Dedifferentiated amniotic fluid mesenchymal stem cell (primary cell): ENCODE measurements around the gene RAET1G.
"Not testable (repeated sequence)": the region's sequence is repeated elsewhere in the genome, so short reads cannot be mapped to it uniquely, and the experiment has no call there.

Source experiments
- DNase-seq: peaks from one replicate; pipeline ENCODE4 v3.0.0-alpha.2; 2016; ENCODE audit errors: extremely low spot score

The RAET1G gene

DNA sequence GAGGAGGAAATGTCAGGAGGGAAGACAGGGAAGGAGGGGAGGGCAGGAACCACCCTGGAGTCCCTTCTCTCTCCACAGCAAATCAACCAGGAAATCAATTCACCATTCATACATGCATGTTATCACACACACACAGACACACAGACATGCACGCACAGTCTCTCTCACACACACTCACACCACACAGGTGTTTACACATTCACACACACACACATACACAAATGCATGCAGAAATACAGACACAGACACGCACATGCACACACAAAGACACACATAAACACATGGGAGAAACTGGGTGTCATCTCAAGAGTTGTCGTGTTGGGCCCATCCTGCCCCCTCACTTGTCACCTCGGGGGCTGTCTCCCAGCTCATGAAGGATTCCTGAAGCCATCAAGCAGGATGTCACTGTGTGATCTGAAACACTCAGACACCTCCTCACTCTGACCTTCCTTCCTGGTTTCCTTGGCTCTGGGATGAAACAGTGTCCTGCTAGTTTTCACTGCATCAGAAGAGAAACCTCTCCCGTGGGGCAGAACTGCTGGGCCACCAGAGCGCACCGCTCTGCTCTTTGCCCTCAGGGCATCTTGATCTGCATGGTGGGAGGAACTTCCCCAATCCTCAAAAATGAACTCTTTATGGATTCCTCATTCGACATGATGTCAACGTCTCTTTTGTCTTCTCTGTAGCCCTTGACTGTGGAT, 9.2 kb downstream of the RAET1G start:
- DNase-seq, result no peak

DNA sequence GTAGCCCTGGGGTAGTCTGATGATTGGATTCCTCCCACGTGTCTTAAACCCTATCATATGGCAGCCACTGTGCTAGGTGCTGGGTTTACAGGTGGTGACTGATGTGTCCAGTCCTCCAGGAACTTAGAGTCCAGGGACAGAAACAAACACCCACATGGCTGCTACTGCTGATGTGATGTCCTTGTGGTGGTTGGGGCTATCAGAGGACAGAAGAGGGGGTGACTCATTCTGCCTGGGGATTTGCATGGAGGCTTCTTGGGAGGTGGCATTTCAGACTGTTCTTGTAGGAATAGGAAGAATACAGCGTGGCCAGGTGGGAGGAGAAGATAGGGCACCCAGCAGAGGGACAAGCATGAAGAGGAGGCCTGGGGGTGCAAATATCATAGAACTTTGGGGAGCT, 9.8 kb downstream of the RAET1G start:
- no peak for DNase-seq

DNA sequence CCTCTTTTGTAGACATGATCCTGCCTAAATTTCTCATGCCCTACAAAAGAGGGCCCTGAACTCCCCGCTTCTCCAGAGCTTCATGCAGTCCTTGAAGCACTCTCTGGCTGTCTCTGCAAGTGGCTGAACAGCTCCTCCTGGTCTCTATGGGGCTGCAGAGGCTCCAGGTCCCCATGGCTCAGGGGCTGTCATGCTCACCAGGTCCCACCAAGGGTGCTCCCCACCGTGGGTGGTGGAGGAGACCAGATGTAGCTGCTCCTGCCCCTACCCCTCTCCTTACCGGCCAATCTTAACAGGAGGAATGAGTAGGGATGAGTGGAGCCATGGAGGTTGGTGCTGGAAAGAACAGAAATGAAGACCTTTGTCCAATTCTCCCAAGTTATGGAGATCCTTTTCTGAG, 10.2 kb downstream of the RAET1G start:
- not testable (repeated sequence) for DNase-seq

DNA sequence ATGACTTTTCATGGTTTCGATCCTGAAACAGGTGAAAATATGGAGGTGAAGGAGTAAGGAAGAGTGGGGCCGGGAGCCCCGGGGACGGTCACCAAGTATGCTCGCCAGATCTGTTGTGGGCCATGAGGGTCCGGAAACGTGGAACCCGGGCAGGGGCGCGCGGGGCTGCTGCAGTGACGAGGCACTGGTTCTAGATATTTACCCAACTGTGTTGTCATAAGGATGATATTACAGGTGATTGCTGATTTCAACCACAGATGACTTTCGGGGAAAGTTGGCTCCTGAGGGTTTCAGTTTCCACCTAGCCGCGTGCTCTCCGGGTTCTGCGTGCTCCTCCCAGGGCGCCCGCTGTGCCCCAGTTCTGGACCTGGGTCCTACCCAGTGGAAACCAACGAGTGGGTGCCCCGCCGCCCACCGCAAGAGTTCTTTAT, 12.2 kb downstream of the RAET1G start:
- DNase-seq, result no peak

DNA sequence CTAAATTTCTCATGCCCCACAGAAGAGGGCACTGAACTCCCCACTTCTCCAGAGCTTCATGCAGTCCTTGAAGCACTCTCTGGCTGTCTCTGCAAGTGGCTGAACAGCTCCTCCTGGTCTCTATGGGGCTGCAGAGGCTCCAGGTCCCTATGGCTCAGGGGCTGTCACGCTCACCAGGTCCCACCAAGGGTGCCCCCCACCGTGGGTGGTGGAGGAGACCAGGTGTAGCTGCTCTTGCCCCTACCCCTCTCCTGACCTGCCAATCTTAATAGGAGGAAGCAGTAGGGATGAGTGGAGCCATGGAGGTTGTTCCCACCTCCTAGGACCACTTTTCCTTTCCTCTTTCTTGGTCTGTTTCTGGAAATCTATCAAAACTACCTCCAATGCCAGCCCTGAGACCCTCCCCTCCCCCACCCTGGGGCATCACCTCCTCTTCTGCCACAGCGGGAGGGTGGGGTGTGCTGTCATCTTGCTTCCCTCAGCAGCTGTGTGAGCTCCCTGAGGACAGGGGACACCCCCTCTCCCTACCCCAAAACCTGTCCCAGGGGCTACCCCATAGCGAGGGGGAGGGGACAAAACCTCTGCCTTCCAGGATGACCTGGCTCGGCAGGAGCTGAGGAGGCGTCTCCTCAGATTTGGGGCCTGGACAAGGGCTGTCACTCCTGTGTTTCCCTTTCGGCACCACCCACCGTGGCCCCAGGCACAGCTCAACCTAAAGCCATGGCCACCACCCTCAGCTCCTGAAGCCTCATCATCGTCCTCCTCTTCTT, 13.0 kb downstream of the RAET1G start:
- DNase-seq, result no peak

DNA sequence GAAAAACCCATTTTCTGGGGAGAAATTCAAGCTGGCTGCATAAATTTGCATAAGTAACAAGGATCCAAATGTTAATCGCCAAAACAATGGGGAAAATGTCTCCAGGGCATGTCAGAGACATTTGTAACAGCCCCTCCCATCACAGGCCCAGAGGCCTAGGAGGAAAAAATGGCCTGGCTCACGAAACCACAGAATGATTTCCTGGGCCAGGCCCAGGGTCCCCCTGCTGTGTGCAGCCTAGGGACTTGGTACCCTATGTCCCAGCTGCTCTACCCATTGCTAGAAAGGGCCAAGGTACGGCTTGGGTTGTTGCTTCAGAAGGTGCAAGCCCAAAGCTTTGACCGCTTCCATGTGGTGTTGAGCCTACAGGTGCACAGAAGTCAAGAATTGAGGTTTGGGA, 14.4 kb downstream of the RAET1G start:
- DNase-seq, result not testable (repeated sequence)

DNA sequence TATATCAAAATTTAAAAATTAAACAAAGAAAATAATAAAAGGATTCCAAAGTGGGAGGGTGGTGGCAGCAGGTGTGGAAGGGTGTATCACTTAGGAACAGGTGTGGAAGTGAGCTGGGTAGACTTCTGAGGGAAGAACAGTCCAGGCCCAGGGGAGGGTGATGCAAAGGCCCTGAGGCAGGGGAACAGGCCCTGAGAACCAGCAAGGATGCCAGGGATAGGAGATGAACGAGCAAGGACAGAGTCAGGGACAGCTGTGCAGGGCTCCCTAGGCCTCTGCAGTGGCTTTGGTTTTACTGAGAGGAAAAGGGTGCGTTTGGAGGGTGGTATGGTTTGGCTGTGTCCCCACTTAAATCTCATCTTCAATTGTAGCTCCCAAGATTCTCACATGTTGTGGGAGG, 15.6 kb downstream of the RAET1G start:
- DNase-seq, result no peak

DNA sequence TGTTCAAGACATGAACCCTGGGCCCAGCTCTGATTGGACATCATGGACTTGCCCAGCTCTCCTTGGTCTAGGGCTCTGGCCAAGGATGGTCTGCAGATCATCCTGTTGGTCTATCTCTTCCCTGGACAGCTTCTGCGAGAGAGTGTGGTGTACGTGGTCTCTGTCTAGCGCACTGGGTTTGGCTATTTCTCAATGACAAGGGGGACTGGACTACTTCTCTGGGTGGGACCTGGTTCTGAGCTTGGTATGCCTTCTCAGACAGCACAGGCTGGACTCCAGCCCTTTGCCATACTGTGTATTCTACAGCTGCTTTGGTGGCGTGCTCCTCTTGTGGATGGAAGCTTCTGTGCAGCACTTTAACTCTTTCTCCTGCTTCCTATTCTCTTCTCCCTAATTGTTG, 16.5 kb downstream of the RAET1G start:
- no peak for DNase-seq

DNA sequence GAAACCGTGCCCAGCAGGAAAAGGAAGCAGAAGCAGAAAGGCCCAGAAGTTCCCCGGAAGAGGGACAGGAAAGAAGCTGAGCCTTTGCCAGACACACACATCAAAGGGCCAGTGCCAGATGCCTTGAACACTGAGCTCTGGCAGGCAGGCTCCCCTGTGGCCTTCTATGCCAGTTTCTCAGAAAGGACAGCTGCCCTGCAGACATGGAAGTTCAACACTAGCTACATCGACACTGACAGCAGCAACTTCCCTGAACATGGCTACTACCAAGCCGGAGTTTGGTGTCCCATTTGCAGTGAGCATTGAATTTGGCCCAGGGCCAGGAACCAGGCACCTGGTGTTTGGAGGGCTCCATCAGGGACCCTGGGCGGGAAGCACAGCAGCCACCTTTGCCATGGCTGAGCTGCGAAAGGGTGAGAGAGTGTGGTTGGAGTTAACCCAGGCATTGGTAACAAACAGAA, 17.0 kb downstream of the RAET1G start:
- DNase-seq, result no peak

DNA sequence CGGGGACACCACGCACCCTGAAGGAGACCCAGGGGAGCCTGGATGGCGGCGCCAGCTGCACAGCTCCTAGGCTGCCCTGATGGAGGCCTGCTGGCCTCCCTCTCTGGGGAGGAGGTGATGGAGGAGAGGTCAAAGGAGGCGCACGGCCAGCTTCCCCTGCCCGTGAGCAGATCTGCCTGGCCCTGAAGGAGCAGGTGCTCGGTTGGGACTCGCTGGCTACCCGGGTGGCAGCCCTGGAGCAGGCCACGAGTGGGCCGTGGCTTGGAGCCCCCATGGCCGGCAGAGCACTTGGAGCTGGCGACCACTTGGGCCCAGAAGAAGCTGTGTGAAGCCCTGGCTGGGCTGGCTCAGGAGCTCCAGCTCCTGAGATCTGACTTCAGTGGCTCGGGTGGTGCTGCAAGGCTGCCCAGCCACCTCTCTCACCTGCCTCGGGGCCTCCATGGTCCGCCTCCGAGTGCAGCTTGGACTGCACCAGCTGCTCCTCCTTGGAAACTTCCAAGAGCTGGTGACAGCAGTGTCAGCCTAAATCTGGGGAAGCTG, 17.5 kb downstream of the RAET1G start:
- no peak for DNase-seq

DNA sequence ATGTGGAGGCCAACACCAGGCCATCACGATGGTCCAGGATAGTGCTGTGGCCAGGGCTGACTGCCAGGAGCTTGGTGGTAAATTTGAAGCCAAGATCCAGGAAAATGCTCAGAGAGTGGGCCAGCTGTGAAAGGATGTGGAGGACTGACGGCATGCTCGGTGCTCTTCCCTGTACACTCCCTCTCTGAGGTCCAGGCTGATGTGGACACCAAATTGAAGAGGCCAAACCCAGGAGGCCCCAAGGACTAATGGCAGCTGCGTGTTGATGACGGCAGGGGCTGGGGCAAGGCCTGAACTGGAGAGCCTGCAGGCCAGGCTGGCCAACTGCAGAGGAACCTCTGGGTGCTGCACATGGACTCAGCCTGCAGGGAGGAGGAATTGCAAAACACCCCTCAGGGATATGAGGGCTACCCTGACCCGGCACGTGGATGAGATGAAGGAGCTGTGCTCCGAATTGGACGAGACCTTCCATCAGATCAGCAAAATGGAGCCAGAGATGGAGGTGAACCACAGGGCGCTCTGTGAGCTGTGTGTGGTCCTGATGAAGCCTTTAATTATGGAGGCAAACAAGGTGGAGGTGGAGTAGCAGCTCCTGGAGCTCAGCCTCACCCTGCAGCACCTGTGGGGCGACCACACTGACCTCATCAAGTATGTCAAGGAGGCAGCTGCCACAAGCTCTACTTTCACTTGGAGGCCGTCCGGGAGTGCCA, 18.1 kb downstream of the RAET1G start:
- no peak for DNase-seq

DNA sequence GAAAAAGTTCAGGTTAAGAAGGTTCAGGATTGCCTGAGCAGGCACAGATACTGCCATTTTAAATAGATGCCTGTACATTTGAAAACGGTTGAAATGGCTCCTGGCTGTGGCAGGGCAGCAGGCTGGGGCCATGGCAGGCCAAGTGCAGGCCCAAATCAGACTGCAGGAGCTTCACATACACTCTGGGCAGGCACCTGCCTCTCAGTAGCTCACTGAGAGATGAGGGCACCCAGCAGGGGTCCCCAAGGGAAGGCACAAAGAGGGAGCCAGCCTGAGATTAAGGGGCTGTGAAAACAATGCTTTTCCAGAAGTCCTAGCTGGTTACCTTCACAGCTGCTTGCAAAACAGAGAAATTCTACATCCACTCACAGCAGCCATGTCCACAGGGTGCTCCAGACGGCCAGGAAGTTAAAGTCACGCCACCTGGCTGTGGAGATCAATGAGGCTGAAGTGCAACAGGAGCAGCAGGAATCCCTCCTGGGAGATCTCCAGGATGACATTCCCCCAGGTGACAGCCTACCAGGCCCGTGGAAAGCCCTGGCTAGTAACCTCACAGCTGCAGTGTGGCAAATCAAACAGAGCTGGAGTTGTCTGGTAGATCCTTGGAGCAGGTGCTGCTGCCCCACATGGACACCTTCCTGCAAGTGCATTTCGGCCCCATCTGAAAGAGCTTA, 18.8 kb downstream of the RAET1G start:
- no peak for DNase-seq

DNA sequence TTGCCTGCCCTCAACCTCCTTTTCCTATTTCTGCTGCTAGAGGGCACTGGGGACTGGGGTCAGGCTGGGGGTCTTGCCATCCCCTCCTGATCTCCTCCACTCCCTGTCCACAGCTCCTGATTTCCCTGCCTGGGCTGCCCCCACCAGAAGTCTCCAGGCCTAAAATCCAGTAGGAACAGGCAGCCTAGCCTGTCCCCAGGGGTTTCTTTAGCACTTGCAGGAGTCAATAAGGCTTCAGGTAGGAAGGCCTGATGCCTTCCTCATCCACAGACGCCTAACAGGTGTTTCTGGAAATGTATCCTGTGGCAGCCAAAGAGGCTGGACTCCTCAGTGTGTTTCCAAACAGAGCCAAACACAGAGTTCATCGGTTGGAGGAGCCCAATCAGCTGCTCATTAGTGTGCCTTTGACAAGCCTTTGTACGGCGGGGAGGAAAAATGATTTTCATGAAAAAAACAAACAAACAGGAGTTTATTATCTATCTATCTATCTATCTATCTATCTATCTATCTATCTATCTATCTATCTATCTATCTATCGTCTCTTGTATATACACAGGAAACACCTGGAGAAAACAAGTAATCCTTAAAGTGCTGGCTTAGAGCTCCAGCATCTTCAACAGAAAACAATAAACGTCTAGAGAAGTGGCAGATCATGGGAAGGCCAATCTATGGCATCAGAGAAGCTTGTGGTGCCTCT, 21.3 kb downstream of the RAET1G start:
- no peak for DNase-seq

DNA sequence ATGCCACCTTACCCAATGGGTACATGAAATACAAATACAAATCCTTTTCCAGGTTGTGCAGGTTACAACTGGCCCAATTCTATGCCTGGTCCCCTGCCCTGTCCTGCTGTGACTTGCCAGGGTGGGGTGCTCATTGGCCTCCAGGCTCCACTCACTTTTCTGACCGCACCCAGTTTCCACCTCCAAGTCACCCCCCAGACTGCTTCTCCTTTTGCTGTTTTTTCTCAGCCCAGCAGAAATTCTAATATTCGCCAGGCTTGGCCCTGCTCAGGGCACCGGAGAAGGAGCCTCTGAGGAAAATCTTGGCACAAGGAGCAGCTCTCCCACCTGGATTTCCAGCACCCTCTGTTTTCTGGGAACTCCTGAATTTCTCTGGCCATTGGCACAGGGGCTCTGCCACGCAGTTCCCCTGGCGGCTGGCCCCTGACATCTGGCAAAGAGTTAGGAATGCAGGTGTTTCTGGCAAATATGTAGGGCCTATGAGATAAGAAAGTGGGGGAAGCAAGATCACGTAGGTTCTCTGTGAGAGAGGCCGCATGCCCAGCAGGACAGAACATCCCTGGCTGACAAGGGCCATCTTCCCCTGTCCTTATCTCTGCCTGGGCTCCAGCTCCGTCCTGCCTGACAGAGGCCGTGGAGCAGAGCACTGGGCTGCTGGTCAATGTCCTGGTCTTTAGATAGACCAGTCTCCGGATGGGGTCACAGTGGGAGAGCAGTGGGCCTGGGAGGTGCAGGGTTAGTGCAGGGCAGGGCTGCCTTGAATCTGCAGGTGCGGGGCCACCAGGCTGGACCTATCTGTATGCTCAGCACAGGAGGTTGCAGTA, 22.1 kb downstream of the RAET1G start:
- DNase-seq, result no peak

DNA sequence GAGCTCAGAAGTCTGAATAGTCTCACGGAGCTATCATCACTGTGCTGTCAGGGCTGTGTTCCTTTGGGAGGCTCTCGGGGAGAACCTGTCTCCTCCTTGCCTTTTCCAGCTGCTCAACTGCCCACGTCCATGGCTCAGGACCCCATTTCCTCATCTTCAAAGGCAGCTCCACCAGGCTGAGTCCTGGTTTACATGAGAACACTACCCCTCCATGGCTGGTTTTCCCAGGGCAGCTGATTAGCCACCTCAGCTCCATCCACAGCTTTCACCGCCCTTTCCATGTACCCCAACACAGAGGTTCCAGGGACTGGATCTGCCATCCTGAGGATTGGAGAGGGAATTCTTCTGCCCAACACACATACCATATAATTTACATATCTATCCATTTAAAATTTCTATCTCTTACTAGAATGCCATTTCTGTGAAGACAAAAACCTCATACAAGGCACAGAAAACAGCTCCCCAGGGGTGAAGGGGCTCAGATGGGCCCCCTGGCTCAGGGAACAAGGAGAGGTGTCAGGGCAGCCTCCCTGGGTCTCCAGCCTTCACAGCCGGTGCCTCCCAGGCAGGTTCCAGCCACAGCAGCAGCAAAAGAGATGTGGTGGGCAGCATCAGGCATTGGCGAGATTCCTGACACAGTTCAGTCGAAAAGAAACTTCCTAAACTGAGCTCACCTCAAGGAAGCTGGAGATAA, 22.8 kb downstream of the RAET1G start:
- DNase-seq, result no peak

DNA sequence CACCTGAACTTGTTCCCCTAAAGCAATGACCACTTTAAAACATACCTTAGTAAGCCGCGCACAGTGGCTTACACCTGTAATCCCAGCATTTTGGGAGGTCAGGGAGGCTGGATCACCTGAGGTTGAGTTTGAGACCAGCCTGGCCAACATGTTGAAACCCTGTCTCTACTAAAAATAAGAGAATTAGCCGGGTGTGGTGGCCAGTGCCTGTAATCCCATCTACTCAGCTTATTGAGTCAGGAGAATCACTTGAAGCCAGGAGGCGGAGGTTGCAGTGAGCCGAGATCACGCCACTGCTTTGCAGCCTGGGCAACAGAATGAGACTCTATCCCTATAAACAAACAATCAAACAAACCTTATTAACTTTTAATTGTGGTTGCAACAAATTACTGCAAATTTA, 23.4 kb downstream of the RAET1G start:
- DNase-seq, result no peak

DNA sequence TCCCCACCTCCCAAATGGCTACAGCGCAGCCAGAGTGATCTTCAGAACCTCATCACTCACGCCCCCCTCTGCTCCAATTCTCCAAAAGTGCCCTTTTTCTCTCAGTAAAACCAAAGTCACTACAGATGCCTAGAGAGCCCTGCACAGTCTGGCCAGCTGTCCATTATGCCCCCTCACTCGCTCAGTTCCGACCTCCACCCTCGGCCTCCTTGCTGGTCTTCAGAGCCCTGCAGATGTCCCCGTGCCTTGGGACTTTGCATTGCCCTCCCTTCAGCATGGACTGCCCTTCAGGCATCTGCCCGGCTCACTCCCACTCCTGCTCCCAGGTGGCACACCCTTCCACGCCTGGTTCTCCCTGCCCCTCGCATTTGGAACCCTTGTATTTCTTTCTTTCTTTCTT, 24.0 kb downstream of the RAET1G start:
- DNase-seq, result no peak

DNA sequence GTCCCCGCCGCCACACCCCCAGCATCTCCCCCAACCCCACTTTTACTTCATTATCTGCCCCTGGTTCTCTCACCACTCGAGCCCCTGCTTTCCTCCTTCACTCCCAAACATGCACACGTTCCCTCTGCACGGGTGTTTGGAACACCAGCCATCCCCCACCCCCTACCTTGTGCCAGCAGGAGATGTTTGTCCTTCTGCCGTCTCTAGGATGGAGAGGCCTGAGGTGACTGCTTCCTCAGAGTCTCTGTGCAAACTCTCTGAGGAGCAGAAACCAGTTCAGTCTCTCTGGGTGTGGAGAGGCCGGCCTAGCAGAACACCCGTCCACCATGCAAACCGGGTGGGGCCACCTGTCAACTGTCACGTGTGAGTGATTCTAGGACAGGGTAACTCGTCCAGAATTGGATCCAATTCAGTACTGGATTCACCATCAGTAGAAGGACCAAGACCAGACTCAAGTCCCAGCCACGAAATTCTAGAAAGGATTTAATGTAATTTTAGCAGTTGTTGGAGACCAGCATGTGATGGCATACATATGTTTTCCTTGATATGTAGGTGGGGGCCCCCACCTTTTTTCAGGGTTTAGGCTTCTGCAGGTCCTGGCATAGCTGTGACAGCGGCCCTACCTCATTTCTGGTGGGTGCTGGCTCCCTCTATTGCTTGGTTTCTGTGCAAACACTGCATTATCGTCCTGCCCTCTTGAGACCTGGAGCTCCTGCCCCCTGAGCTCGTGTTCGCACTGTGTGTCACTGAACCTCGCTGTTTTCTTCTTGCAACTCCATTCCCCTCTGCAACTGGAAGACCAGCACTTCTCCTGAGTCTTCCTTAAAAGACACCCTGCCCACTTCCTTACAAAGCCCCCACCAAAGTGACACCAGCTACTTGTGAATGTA, 24.8 kb downstream of the RAET1G start, which contains the start of gene RAET1E:
Gene RAET1E, minus strand, starts transcription at position 259 of the 890 bp plus-strand sequence. CDS start 7,212 bp downstream, outside the sequence.
- no peak for DNase-seq
